DMS 273 treated with DMSO at 0.1 percent for 48 hours (cell line): ENCODE results near the gene TBRG4.

Experiments
- DNase-seq: peaks from one replicate; lab custom pipeline; 2025; lab: John Stamatoyannopoulos, UW

TBRG4 gene

GRCh38 chr7:45074528-45075354, 36.8 kb downstream of the TBRG4 start:
- DNase-seq: no peak

- no peak for DNase-seq
These were observed 37.5 kb downstream of the TBRG4 start for GRCh38 chr7:45073786-45074527.

- DNase-seq: no peak
These were observed 38.3 kb downstream of the TBRG4 start for GRCh38 chr7:45073031-45073785.

DNA sequence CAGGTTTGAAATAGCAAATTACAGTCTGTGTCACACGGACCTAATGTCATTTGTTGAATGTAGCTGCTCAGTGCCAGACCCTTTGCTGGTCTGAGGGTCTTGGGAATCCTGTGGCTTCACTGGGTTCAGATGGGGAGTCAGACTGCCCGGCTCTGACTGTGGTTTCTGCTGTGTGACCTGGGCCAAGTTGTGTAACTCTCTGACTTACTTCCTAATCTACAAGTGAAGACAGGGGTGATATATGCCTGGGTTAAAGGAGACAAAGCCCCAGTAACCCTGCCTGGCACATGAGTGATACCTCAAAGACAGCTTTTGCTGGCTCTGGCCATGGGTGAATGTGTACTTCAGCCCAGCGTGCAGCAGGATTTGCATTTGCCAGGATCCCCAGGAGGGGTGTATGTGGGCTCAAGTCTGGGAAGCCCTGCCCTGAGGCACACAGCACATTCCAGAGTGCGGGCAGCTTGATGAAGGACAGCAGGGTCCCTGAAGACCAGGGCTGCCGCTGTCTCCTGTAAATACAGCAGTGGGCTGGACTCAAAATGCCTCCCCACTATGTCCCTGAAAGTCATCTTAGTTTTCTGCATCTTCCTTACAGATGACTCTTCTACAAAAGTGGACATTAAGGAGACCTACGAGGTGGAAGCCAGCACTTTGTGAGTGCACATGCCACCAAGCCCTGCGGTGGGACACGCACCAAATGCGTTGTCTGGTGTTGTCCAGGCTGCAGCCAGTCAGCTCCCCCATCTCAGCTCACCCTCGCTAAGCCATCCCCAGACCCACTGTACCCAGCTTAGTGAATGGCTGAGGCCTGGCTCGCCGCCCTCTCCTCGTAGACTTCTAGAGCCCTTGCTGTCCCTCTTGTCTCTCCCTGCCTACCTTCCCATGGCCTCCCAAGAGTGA, 39.1 kb downstream of the TBRG4 start:
- DNase-seq: no peak

DNA sequence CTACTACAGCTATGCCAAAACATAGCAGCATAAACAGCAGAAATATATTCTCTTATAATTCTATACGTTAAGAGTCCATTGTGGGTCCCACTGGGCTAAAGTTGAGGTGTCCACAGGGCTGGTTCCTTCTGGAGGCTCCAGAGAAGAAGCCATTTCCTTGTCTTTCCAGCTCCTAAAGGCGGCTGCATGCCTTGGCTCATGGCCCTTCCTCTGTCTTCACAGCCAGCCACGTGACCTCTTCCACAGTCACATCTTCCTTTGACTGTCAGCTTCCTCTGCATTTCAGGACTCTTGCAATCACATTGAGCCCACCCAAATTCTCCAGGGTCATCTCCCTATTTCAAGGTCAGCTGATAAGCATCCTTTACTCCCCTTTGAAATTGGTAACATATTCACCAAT, 40.0 kb downstream of the TBRG4 start:
- no peak for DNase-seq

DNA sequence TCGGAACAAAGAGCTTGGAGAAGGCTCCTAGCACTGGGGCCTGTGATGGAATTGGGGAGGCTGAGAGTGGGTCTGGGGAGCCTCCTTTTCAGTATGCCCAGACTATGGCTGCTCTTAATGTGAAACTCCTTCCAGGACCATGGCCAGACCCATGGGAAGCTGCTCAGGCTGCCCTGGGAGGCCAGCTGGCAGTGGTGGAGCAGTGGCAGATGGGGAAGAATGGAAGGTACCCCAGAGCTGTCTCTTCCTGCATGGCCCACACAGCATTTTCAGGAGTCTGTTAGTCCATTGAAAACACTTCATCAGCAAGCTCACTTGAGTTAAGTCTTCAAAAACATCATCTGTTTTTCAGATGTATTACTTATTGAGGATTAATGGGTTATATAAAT, 41.2 kb downstream of the TBRG4 start:
- peak; percentile 22 for DNase-seq

DNA sequence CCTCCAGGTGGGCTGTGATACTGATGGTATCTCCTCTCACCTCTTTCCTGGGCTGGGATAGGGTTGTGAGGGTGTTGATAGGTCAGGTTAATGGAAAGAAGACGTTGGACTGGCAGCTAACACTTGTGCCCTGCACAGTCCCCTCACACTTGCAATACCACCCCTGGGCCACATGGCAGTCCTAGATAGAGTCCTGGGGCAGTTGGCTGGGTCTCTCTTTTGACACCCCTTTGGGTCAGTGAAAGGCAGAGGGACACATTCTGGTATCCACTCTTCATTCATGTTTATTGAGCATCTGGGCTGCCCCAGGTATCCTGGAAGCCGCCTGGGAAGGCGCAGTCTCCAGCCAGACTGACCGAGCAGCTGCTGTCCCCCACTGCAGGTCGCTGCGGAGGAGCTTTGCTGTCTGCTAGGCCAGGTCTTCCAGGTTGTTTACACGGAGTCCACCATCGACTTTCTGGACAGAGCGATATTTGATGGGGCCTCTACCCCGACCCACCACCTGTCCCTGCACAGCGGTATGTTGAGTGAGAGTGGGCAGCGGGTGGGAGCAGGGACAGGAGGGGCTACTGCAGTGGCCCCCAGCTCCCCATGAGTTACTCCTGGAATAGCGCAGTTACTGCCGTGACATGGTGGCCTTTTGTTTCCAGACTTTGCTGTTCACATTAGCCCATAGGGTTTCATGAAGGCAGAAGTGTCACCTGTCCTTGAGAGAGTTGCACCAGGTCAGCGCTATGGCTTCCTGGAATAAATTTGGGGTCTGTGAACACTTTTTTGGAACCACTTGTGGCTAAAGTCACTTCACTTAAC, 41.8 kb downstream of the TBRG4 start:
- DNase-seq: no peak

GRCh38 chr7:45068236-45069023, 43.1 kb downstream of the TBRG4 start:
- DNase-seq: no peak

DNA sequence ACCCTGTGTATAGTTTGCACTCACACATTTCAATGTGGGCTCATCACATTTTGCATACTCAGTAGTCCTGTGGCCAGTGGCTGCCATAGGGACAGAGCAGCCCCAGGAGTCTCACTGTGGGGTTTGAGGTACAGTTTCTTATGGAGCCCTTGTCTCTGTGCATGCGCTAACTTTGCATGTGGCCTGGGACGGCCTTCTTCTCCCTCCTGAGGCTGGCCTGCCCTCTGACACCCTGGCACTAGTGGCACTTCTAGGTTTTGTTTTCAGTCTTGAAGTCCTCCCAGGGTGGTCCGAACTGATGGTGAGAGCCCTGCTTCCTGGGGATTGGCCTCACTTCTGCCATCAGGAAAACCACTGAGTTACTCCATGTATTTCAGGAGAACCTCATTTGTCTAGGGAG, 43.9 kb downstream of the TBRG4 start:
- no peak for DNase-seq

DNA sequence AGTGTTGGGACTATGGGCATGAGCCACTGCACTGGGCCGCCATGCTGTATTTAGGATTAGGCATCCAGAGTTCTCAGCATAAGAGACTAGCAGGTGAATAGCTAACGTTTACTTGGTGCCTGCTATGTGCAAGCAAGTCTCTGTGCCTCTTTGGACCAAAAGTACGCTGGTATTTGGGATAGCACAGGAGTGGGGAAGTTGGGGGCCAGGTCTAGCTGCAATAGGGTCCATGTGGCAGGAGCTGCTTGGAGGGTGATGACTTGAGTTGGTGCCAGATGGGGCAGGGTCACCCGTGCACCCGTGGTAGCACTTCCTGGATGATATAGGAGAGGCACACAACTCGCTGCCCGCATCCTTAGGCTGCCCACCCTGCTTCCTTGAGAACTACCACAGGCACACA, 45.1 kb downstream of the TBRG4 start:
- DNase-seq: no peak

- DNase-seq: no peak
These were observed 46.2 kb downstream of the TBRG4 start for GRCh38 chr7:45065031-45065995.

DNA sequence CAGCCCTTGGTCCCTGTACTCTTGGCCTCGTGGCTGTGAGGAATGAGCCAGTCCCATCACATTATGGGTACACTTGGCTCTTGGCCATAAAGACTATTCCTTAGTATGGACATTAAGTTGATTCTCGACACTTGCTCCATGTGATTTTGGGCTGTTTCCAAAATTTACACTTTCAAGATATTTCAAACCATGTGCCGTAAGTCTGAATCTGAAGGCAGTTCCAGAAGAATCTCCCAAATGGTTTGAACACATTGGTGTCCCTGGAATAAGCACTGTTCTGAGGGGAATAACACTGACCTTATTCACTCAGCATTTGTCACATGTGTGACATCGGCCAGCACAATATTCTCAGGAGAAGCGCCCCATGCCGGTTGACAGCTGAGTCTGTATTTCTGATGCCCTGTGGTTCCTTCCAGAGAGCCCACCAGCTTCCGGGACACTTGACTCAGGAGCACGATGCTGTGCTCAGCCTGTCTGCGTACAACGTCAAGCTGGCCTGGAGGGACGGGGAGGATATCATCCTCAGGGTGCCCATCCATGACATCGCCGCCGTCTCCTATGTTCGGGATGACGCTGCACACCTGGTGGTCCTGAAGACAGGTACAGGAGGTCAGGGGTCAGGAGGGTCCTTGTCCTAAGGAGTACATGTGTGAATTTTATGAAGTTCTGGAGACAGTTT, 47.3 kb downstream of the TBRG4 start:
- DNase-seq: no peak

- DNase-seq: no peak
These were observed 49.6 kb downstream of the TBRG4 start for GRCh38 chr7:45061806-45062425.

DNA sequence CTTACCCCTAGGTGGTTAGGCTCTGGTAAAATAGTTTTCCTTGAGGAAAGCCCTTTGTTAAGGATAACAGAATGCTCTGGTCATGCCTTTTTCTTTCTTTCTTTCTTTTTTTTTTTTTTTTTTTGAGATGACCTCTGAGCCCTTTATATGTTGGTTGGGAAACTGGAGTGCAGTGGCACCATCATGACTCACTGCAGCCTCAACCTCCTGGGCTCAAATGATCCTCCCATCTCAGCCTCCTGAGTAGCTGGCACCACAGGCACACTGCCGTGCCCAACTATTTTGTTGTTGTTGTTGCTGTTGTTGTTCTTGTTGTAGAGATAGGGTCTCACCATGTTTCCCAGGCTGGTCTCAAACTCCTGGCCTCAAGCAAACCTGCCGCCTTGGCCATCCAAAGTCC, 50.1 kb downstream of the TBRG4 start:
- DNase-seq: no peak

DNA sequence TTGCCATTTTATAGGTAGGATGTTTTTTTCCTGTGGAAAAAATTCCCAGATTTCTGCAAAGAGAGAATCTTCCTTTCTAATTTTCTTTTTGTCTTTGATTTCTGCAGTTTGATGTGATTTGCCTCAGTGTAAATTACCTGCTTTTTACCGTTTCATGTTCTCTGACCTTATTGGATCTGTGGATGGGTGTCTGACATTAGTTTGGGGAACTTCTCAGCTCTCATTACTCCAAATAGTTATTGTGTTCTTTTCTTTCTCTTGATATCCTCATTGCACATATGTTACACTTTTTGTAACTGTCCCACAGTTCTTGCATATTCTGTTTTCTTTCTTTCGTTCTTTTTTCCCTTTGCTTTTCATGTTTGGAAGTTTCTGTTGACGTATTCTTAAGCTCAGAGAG, 51.2 kb downstream of the TBRG4 start:
- DNase-seq: no peak

DNA sequence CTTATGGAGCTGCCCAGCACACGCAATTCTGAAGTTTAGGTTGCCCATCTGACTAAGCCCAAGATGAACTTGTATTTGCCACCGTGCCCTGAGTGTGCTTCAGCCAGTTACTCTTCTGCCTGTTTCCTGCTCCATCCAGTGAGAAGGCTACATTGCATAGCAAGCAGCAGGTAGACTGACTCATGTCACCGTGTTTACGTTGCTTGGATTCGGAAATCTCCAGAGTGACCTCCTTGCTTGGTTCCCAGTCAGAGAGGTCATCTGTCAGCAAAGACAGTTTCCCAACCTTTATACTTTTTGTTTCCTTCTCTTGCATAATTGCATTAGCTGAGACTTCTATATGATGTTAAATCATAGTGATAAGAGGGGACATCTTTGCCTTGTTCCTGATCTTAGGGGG, 53.6 kb downstream of the TBRG4 start:
- DNase-seq: no peak

DNA sequence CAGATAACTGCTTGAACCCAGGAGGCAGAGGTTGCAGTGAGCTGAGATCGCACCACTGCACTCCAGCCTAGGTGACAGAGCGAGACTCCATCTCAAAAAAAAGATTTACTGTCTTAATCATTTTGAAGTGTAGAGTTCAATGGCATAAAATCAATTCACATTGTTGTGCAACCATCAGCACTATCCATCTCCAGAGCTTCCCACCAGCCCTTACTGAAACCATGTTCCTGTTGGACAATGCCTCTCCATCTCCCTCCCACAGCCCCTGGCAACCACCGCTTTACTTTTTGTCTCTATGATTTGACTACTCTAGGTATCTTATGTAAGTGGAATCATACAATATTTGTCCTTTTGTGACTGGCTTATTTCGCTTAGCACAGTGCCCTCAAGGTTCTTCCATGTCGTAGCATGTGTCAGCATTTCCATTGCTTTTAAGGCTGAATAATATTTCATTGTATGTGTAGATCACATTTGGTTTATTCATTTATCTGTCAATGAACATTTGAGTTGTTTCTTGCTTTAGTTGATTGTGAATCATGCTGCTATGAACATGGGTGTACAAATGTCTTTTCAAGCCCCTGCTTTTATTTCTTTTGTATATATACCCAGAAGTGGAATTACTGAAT, 55.8 kb downstream of the TBRG4 start:
- DNase-seq: no peak
